ENCODE measurements around the gene PEX11B.
"Not testable (repeated sequence)": the region's sequence is repeated elsewhere in the genome, so short reads cannot be mapped to it uniquely, and the experiment has no call there.

PEX11B gene

GRCh38 chr1:145942871-145943270 is 24.4 kb upstream of the PEX11B start:
- Mint-ChIP-seq H3K4me1 (no peaks in the 10 kb centered on the region), H3K4me3 (no peak overlapping the region), H3K36me3 (ENCODE audit: insufficient read depth) (peaks cover 65% of the 10 kb centered on the region), H3K27me3 (no peaks in the 10 kb centered on the region), H3K27ac (ENCODE audit: low read depth) (peak overlapping the region; percentile 53), H3K9me3 (no peaks in the 10 kb centered on the region)
- DNase-seq (ENCODE audit: low spot score in 2 of 2) (no peak), ATAC-seq (replicated peaks; ENCODE audit: extremely low read depth, poor library complexity, severe bottlenecking) (no peak)

DNA sequence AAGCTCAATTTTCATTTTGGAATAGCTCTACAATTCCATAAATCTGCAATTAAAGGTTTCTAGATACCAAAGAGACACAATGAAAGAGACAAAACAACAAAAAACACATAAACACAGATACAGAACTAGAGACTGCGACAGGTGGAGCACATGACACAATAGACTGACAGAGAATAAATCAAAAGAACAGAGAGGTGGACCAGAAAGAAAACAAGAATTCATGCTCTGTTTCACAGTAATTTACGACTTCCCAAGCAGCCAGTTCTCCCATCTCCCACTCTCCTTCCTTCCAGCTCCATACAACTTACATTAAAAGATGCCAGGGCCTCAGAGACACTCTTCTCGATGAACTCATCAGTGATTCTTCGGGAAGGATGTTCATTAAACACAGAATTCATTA is 23.9 kb upstream of the PEX11B start:
- no peaks in the 10 kb centered on the region for H3K9me3 Mint-ChIP-seq
- no peak overlapping the region for H3K4me3 Mint-ChIP-seq
- H3K36me3 Mint-ChIP-seq (ENCODE audit: insufficient read depth), result peaks cover 68% of the 10 kb centered on the region
- no peaks in the 10 kb centered on the region for H3K27me3 Mint-ChIP-seq
- no peak for DNase-seq (ENCODE audit: low spot score in 2 of 2)
- H3K27ac Mint-ChIP-seq (ENCODE audit: low read depth), result no peak overlapping the region
- no peak for ATAC-seq (replicated peaks; ENCODE audit: extremely low read depth, poor library complexity, severe bottlenecking)
- H3K4me1 Mint-ChIP-seq, result no peaks in the 10 kb centered on the region

DNA sequence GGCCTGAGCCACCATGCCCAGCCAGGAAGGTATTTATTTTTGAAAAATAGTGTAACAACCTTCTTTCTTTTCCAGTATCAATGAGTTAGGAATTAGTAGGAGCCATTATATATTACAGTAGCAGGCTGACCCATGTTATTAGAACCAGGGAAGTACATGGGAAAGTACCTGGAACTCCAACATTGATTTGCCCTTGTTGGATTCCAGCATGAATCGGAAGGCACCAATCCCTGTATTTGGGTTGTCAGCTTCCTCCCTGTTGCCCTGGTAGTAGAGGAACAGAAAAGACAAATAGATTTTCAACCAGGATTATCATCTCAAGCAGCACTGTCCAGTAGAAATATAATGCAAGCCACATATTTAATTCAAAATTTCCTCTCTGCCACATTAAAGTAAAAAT is 18.9 kb upstream of the PEX11B start:
- ATAC-seq (replicated peaks; ENCODE audit: extremely low read depth, poor library complexity, severe bottlenecking) (no peak), DNase-seq (ENCODE audit: low spot score in 2 of 2) (no peak)
- H3K9me3 Mint-ChIP-seq, result no peaks in the 10 kb centered on the region
- H3K27ac Mint-ChIP-seq (ENCODE audit: low read depth), result no peak overlapping the region
- H3K36me3 Mint-ChIP-seq (ENCODE audit: insufficient read depth), result peaks cover 65% of the 10 kb centered on the region
- H3K4me3 Mint-ChIP-seq, result no peak overlapping the region
- H3K4me1 Mint-ChIP-seq, result peaks cover 16% of the 10 kb centered on the region
- no peaks in the 10 kb centered on the region for H3K27me3 Mint-ChIP-seq

- H3K36me3 Mint-ChIP-seq (ENCODE audit: insufficient read depth), result peaks cover 53% of the 10 kb centered on the region
These were observed 17.7 kb upstream of the PEX11B start for GRCh38 chr1:145936247-145936646.

GRCh38 chr1:145935708-145936107 is 17.2 kb upstream of the PEX11B start:
- no peak overlapping the region for H3K27ac Mint-ChIP-seq (ENCODE audit: low read depth)

More at GRCh38 chr1:145936247-145936646, 17.7 kb upstream of the PEX11B start:
- H3K4me3 Mint-ChIP-seq, result no peak overlapping the region
- ATAC-seq (replicated peaks; ENCODE audit: extremely low read depth, poor library complexity, severe bottlenecking) (no peak), DNase-seq (ENCODE audit: low spot score in 2 of 2) (no peak)
- no peaks in the 10 kb centered on the region for H3K9me3 Mint-ChIP-seq
- peaks cover 25% of the 10 kb centered on the region for H3K4me1 Mint-ChIP-seq
- H3K27me3 Mint-ChIP-seq, result no peaks in the 10 kb centered on the region
- peak overlapping the region; percentile 75 for H3K27ac Mint-ChIP-seq (ENCODE audit: low read depth)

DNA sequence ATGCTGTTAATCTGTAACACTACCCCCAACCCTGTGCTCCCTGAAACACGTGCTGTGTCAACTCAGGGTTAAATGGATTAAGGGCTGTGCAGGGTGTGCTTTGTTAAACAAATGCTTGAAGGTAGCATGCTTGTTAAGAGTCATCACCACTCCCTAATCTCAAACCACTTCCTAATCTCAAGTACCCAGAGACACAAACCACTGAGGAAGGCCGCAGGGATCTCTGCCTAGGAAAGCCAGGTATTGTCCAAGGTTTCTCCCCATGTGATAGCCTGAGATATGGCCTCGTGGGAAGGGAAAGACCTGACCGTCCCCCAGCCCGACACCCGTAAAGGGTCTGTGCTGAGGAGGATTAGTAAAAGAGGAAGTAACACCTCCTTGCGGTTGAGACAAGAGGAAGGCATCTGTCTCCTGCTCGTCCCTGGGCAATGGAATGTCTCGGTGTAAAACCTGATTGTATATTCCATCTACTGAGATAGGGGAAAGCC is 14.0 kb upstream of the PEX11B start:
- not testable (repeated sequence) for H3K27me3 Mint-ChIP-seq

More at GRCh38 chr1:145935708-145936107, 17.2 kb upstream of the PEX11B start:
- no peak for ATAC-seq (replicated peaks; ENCODE audit: extremely low read depth, poor library complexity, severe bottlenecking)
- Mint-ChIP-seq H3K9me3 (no peaks in the 10 kb centered on the region), H3K27me3 (no peaks in the 10 kb centered on the region), H3K4me1 (peaks cover 28% of the 10 kb centered on the region), H3K4me3 (no peak overlapping the region), H3K36me3 (ENCODE audit: insufficient read depth) (peaks cover 52% of the 10 kb centered on the region)
- DNase-seq (ENCODE audit: low spot score in 2 of 2), result no peak

DNA sequence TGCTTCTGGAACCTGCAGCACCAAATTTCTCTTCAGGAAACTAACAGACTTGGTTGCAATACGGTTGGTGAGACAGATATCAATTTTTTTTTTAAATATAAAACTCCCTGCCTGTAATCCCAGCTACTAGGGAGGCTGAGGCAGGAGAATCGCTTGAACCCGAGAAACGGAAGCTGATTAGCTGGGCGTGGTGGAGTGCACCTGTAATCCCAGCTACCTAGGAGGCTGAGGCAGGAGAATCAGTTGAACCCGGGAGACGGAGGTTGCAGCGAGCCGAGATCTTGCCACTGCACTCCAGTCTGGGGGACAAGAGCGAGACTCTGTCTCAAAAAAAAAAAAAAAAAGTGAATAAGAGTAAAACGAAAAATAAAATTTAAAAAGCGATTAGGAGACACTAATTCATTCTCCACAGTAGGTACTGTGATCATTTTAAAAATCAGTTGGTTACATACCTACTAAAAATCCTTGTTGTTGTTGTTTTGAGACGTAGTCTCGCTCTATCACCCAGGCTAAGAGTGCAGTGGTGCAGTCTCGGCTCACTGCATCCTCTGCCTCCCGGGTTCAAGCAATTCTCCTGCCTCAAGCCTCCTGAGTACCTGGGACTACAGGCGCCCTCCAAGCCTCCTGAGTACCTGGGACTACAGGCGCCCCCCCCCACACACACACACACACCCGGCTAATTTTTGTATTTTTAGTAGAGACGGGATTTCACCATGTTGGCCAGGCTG is 9.6 kb upstream of the PEX11B start:
- no peak overlapping the region for H3K4me3 Mint-ChIP-seq
- H3K4me1 Mint-ChIP-seq, result peaks cover 26% of the 10 kb centered on the region
- no peak for ATAC-seq (replicated peaks; ENCODE audit: extremely low read depth, poor library complexity, severe bottlenecking)
- H3K27me3 Mint-ChIP-seq, result no peaks in the 10 kb centered on the region
- no peak overlapping the region for H3K27ac Mint-ChIP-seq (ENCODE audit: low read depth)
- peaks cover 26% of the 10 kb centered on the region for H3K36me3 Mint-ChIP-seq (ENCODE audit: insufficient read depth)
- DNase-seq (ENCODE audit: low spot score in 2 of 2), result no peak
- no peaks in the 10 kb centered on the region for H3K9me3 Mint-ChIP-seq

More for the DNA sequence above, 14.0 kb upstream of the PEX11B start:
- DNase-seq (ENCODE audit: low spot score in 2 of 2), result peak in 1 of 2 donors; percentile 32
- Mint-ChIP-seq H3K4me3 (peak overlapping the region; percentile 63), H3K36me3 (ENCODE audit: insufficient read depth) (peaks cover 34% of the 10 kb centered on the region), H3K4me1 (peaks cover 36% of the 10 kb centered on the region), H3K27ac (ENCODE audit: low read depth) (peak overlapping the region; percentile 91)
- H3K9me3 Mint-ChIP-seq, result not testable (repeated sequence)
- ATAC-seq (replicated peaks; ENCODE audit: extremely low read depth, poor library complexity, severe bottlenecking), result peak; percentile 55

DNA sequence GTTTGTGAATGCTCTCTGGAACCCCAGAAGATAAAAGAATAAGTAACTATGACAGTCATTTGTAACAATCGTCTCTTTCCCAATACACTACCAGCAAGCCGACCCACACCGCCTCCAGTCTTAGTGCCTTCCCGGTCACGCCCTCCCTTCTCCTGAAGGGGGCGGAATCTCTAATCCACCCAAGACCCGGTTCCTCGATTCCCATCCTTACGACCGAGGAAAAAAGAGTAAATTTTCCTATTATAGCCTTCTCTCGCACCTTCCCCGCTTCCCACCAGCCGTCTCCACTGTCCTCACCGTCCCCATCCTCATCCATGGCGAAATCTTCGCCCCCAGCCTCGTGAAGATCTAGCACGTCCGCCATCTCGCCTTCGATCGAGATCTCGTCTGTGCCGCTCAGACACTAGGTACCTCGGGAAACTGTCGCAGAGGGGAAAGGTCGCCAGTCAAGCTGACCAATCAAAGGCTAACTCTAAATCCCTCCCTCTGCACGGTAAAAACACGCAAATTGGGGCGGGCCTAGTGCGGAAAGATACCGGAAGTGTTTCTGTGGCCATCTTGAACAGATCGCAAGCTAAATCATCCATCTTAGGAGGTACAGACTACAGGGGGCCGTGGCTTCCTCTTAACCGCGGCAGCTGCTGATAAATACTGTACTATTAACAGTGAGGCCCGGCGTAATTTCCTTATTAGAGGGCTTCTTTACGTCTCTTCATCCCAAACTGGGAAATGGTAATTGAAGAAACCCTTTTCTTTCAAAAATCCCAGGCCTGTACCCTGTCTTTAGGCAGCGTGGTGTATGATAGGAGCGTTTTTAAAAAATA is 8.8 kb upstream of the PEX11B start, which contains the start of gene RBM8A:
Gene RBM8A (minus strand): TSS at position 422 of the 824 bp plus-strand sequence. CDS start 58 bp downstream, at position 364.
- H3K4me3 Mint-ChIP-seq, result no peak within 1 kb of the TSS
- H3K27ac Mint-ChIP-seq (ENCODE audit: low read depth), result no peak within 1 kb of the TSS
- peak; percentile 84 to 96 for DNase-seq (ENCODE audit: low spot score in 2 of 2)
- peak; percentile 95 for ATAC-seq (replicated peaks; ENCODE audit: extremely low read depth, poor library complexity, severe bottlenecking)
- H3K4me1 Mint-ChIP-seq, result peaks cover 18% of the 10 kb centered on the region
- no peaks in the 10 kb centered on the region for H3K9me3 Mint-ChIP-seq
- H3K36me3 Mint-ChIP-seq (ENCODE audit: insufficient read depth), result peaks cover 25% of the 10 kb centered on the region
- H3K27me3 Mint-ChIP-seq, result no peaks in the 10 kb centered on the region

GRCh38 chr1:145926686-145927062 is 8.2 kb upstream of the PEX11B start:
- H3K4me1 Mint-ChIP-seq, result peaks cover 15% of the 10 kb centered on the region
- no peak for DNase-seq (ENCODE audit: low spot score in 2 of 2)
- H3K9me3 Mint-ChIP-seq, result no peaks in the 10 kb centered on the region
- H3K4me3 Mint-ChIP-seq, result no peak overlapping the region
- peaks cover 25% of the 10 kb centered on the region for H3K36me3 Mint-ChIP-seq (ENCODE audit: insufficient read depth)
- H3K27me3 Mint-ChIP-seq, result no peaks in the 10 kb centered on the region
- no peak overlapping the region for H3K27ac Mint-ChIP-seq (ENCODE audit: low read depth)
- peak; percentile 1 for ATAC-seq (replicated peaks; ENCODE audit: extremely low read depth, poor library complexity, severe bottlenecking)

GRCh38 chr1:145922266-145922665 is 3.7 kb upstream of the PEX11B start:
- H3K4me3 Mint-ChIP-seq, result no peak overlapping the region
- H3K27ac Mint-ChIP-seq (ENCODE audit: low read depth), result no peak overlapping the region
- H3K4me1 Mint-ChIP-seq, result peaks cover 30% of the 10 kb centered on the region
- no peaks in the 10 kb centered on the region for H3K27me3 Mint-ChIP-seq
- peaks cover 31% of the 10 kb centered on the region for H3K36me3 Mint-ChIP-seq (ENCODE audit: insufficient read depth)
- no peak for ATAC-seq (replicated peaks; ENCODE audit: extremely low read depth, poor library complexity, severe bottlenecking)
- DNase-seq (ENCODE audit: low spot score in 2 of 2), result no peak
- no peaks in the 10 kb centered on the region for H3K9me3 Mint-ChIP-seq

DNA sequence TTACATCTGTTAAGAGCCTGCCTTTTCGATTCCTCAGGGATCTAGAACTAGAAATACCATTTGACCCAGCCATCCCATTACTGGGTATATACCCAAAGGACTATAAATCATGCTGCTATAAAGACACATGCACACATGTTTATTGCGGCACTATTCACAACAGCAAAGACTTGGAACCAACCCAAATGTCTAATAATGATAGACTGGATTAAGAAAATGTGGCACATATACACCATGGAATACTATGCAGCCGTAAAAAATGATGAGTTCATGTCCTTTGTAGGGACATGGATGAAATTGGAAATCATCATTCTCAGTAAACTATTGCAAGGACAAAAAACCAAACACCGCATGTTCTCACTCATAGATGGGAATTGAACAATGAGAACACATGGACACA is 1.8 kb upstream of the PEX11B start:
- peak overlapping the region; percentile 74 for H3K27ac Mint-ChIP-seq (ENCODE audit: low read depth)
- DNase-seq (ENCODE audit: low spot score in 2 of 2); ATAC-seq (replicated peaks; ENCODE audit: extremely low read depth, poor library complexity, severe bottlenecking); H3K27me3 Mint-ChIP-seq; H3K9me3 Mint-ChIP-seq: not testable (repeated sequence)
- H3K4me1 Mint-ChIP-seq, result peaks cover 45% of the 10 kb centered on the region
- H3K4me3 Mint-ChIP-seq, result peak overlapping the region; percentile 91
- peaks cover 23% of the 10 kb centered on the region for H3K36me3 Mint-ChIP-seq (ENCODE audit: insufficient read depth)

DNA sequence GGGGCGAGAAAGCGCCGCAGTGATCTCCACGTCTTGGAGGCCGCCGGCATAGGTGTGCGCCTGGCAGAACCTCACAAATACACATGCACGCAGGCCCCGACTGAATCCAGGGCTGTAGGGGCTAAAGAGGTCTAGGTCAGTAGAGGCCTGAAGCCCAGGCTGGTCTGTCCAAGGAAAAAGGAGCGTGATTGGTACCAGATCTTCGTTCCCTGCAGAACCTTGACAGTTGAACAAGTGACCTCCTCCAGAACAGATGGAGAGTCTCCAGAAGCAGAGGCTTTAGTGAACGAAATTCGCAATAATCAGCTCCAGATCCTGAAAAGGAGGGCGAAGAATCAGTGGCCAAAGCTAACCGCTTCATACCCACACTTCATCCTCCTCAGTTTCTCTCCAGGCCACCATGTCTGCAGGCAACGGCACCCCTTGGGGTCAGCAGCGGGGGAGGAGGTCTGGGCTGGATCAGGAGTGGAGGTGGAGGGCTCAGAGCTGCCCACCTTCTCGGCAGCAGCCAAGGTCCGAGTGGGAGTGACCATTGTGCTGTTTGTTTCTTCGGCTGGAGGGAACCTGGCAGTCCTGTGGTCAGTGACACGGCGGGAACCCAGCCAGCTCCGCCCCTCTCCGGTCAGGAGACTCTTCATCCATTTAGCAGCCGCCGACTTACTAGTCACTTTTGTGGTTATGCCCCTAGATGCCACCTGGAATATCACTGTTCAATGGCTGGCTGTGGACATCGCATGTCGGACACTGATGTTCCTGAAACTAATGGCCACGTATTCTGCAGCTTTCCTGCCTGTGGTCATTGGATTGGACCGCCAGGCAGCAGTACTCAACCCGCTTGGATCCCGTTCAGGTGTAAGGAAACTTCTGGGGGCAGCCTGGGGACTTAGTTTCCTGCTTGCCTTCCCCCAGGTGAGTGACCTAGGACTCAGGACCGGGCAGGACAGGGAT is 749 bp upstream of the PEX11B start:
- peak overlapping the region; percentile 91 for H3K4me3 Mint-ChIP-seq
- H3K27me3 Mint-ChIP-seq, result no peaks in the 10 kb centered on the region
- peaks cover 23% of the 10 kb centered on the region for H3K36me3 Mint-ChIP-seq (ENCODE audit: insufficient read depth)
- H3K9me3 Mint-ChIP-seq, result no peaks in the 10 kb centered on the region
- no peak for DNase-seq (ENCODE audit: low spot score in 2 of 2)
- peak; percentile 16 for ATAC-seq (replicated peaks; ENCODE audit: extremely low read depth, poor library complexity, severe bottlenecking)
- H3K27ac Mint-ChIP-seq (ENCODE audit: low read depth), result peak overlapping the region; percentile 94
- H3K4me1 Mint-ChIP-seq, result peaks cover 50% of the 10 kb centered on the region

All from central memory CD8-positive, alpha-beta T cell (primary cell).